HCT116 (cell line): ENCODE results near the gene PIK3C3. TPM values are rescaled to one million over a fixed set of nuclear protein-coding genes. Genes with fewer than 3 reads are reported as not detected.

Source experiments
- ATAC-seq: fragments of 200-7000 bp; cut with Tn5 transposase; 2 replicates; pipeline ENCODE4 v1.9.1; 2020; ENCODE audit warnings: mild to moderate bottlenecking, moderate library complexity
- BruUV-seq: library from RNA; stranded (reverse); fragments of 400-500 nt; replicated peaks from 2 replicates; lab custom pipeline; 2021; lab: Mats Ljungman, UMichigan
- CTCF ChIA-PET: fragments of 300-600 bp; sonication (Branson Sonifier 250); formaldehyde crosslinking; loops from one replicate; lab custom pipeline; 2021; ENCODE audit warnings: antibody characterized with exemption; lab: Charles Lee
- POLR2A ChIA-PET: fragments of 300-600, 350-600 bp; sonication (Branson Sonifier 250); formaldehyde crosslinking; loops from one replicate; lab custom pipeline; 2021; ENCODE audit warnings: antibody characterized with exemption; lab: Charles Lee
- RAD21 ChIA-PET, 2 experiments: fragments of 300-600 bp; sonication (Branson Sonifier 250); formaldehyde crosslinking; loops; one replicate each; lab custom pipeline; 2023; ENCODE audit warnings: low total read pairs in 2 of 2; ENCODE audit not compliant: uncharacterized antibody in 2 of 2, unreplicated experiment in 2 of 2, low non-redundant PET in 1 of 2; lab: Charles Lee
- DNase-seq: peaks from one replicate; pipeline ENCODE4 v3.0.0-alpha.2; 2010; ENCODE audit warnings: low read depth, low spot score
- H2AFZ ChIP-seq: fragments of 200-600 bp; shearing (Covaris generic), sonication (generic); 2 replicates; pipeline ENCODE4 v1.6.1; 2017; ENCODE audit warnings: low read depth, mixed run types, mixed read lengths, antibody characterized with exemption, low read length; ENCODE audit not compliant: poor library complexity, severe bottlenecking
- H3K27ac ChIP-seq: 2 replicates; pipeline ENCODE4 v1.5.1; 2012; ENCODE audit warnings: low read depth, low read length
- H3K27me3 ChIP-seq: fragments of 200-600 bp; sonication (generic); 2 replicates; pipeline ENCODE4 v1.6.1; 2016; ENCODE audit warnings: mixed run types, low read length, mixed read lengths; ENCODE audit not compliant: insufficient read depth
- H3K36me3 ChIP-seq, 2 experiments: fragments of 200-500 bp in 1 of 2; fragments of 200-600 bp in 1 of 2; sonication (Bioruptor generic) in 1 of 2; sonication (generic) in 1 of 2; 2 replicates each; pipeline versions ENCODE4 v1.5.1 to v1.6.1; 2014 to 2016; ENCODE audit warnings: low read length in 2 of 2, inconsistent platforms in 1 of 2, mixed read lengths in 1 of 2, mixed run types in 1 of 2; ENCODE audit not compliant: insufficient read depth in 2 of 2, control insufficient read depth in 1 of 2
- H3K4me1 ChIP-seq, 2 experiments: fragments of 200-600 bp in 1 of 2; sonication (generic) in 1 of 2; 2 replicates each; pipeline versions ENCODE4 v1.5.1 to v1.6.1; 2012 to 2017; ENCODE audit warnings: low read length in 2 of 2, inconsistent platforms in 1 of 2, mild to moderate bottlenecking in 1 of 2, mixed read lengths in 1 of 2, mixed run types in 1 of 2, moderate library complexity in 1 of 2; ENCODE audit not compliant: insufficient read depth in 2 of 2, control insufficient read depth in 1 of 2
- H3K4me2 ChIP-seq: fragments of 200-600 bp; sonication (generic); 2 replicates; pipeline ENCODE4 v1.6.1; 2017; ENCODE audit warnings: mixed run types, low read length, mixed read lengths
- H3K4me3 ChIP-seq, 2 experiments: fragments of 200-600 bp in 1 of 2; sonication (generic) in 1 of 2; replicated peaks in 1 of 2; 2 replicates each; pipeline ENCODE4 v1.5.1; 2011 to 2016; ENCODE audit warnings: low read length in 2 of 2, control low read depth in 1 of 2, low read depth in 1 of 2, mild to moderate bottlenecking in 1 of 2, mixed read lengths in 1 of 2, mixed run types in 1 of 2
- H3K79me2 ChIP-seq: fragments of 200-600 bp; sonication (generic); 2 replicates; pipeline ENCODE4 v1.6.1; 2017; ENCODE audit warnings: mild to moderate bottlenecking, mixed run types, low read length, moderate library complexity, mixed read lengths; ENCODE audit not compliant: insufficient read depth
- H3K9ac ChIP-seq: fragments of 200-600 bp; sonication (generic); 2 replicates; pipeline ENCODE4 v1.6.1; 2016; ENCODE audit warnings: low read length, mixed read lengths
- H3K9me2 ChIP-seq: fragments of 200-600 bp; sonication (generic), shearing (Covaris generic); 2 replicates; pipeline ENCODE4 v1.6.1; 2017; ENCODE audit warnings: mixed run types, mild to moderate bottlenecking, moderate library complexity; ENCODE audit not compliant: insufficient read depth
- H3K9me3 ChIP-seq, 2 experiments: fragments of 200-500 bp in 1 of 2; fragments of 200-600 bp in 1 of 2; sonication (Bioruptor generic) in 1 of 2; sonication (generic) in 1 of 2; 2 replicates each; pipeline ENCODE4 v1.6.1; 2014 to 2017; ENCODE audit warnings: low read length in 2 of 2, mixed read lengths in 2 of 2, inconsistent platforms in 1 of 2, low read depth in 1 of 2, mild to moderate bottlenecking in 1 of 2, mixed run types in 1 of 2, moderate library complexity in 1 of 2; ENCODE audit not compliant: control insufficient read depth in 1 of 2, insufficient read depth in 1 of 2
- H4K20me1 ChIP-seq: fragments of 200-600 bp; sonication (generic), shearing (Covaris generic); 2 replicates; pipeline ENCODE4 v1.6.1; 2017; ENCODE audit warnings: mixed run types, mild to moderate bottlenecking, moderate library complexity; ENCODE audit not compliant: insufficient read depth
- CEBPB ChIP-seq: IDR thresholded peaks from 2 replicates; pipeline ENCODE4 v1.6.1; 2012; ENCODE audit warnings: low read depth
- EGR1 ChIP-seq: IDR thresholded peaks from 2 replicates; pipeline ENCODE4 v1.6.1; 2012; ENCODE audit warnings: low read depth
- ELF1 ChIP-seq: IDR thresholded peaks from 2 replicates; pipeline ENCODE4 v1.6.1; 2012; ENCODE audit warnings: low read depth, borderline replicate concordance
- FOSL1 ChIP-seq: IDR thresholded peaks from 2 replicates; pipeline ENCODE4 v1.6.1; 2012; ENCODE audit warnings: low read depth
- POLR2A ChIP-seq: IDR thresholded peaks from 2 replicates; pipeline ENCODE4 v1.7.0; 2011; ENCODE audit warnings: borderline replicate concordance; ENCODE audit not compliant: insufficient read depth, insufficient read length; ENCODE audit errors: extremely low read depth
- POLR2AphosphoS5 ChIP-seq: IDR thresholded peaks from 2 replicates; pipeline ENCODE4 v1.6.1; 2011; ENCODE audit warnings: mild to moderate bottlenecking, low read depth, low read length, moderate library complexity
- RAD21 ChIP-seq: IDR thresholded peaks from 2 replicates; pipeline ENCODE4 v1.6.1; 2012; ENCODE audit warnings: low read depth, mild to moderate bottlenecking
- SIN3A ChIP-seq: IDR thresholded peaks from 2 replicates; pipeline ENCODE4 v1.6.1; 2012; ENCODE audit warnings: low read depth
- TCF7L2 ChIP-seq: IDR thresholded peaks from 2 replicates; pipeline ENCODE4 v1.7.0; 2011; ENCODE audit warnings: borderline replicate concordance, inconsistent platforms; ENCODE audit not compliant: insufficient read depth, insufficient read length; ENCODE audit errors: extremely low read depth
- ZFX ChIP-seq: fragments of 450-650 bp; IDR thresholded peaks from 2 replicates; pipeline ENCODE4 v1.6.1; 2017
- ZNF274 ChIP-seq: fragments of 200-500 bp; sonication (Bioruptor generic); IDR thresholded peaks from 2 replicates; pipeline ENCODE4 v1.6.1; 2014; ENCODE audit warnings: mild to moderate bottlenecking, low read depth, low read length, inconsistent platforms
- intact Hi-C: fragments of 100-400 bp; cut with micrococcal nuclease; formaldehyde crosslinking; loops from 2 replicates; pipeline ENCODE4 v1.10.0; 2022
- total RNA-seq: library from RNA; stranded (reverse); gene quantifications from one replicate; pipeline ENCODE4 v1.2.1, GENCODE V29; 2021; ENCODE audit not compliant: unreplicated experiment
- TF ChIP-seq, protein P1 (sequence below): IDR thresholded peaks from 2 replicates; pipeline ENCODE4 v1.6.1; 2012; ENCODE audit warnings: low read depth
- TF ChIP-seq, protein P2 (sequence below): IDR thresholded peaks from 2 replicates; pipeline ENCODE4 v1.6.1; 2012
- TF ChIP-seq, protein P3 (sequence below), 3 experiments: fragments of 200-600 bp in 1 of 3; sonication (generic) in 1 of 3; IDR thresholded peaks in 2 of 3; conservative IDR thresholded peaks in 1 of 3; 2 replicates each; pipeline ENCODE4 v1.5.1; 2012 to 2017; ENCODE audit warnings: low read depth in 2 of 3, low read length in 2 of 3, antibody characterized with exemption in 1 of 3, borderline replicate concordance in 1 of 3, control low read depth in 1 of 3, mild to moderate bottlenecking in 1 of 3, mixed read lengths in 1 of 3, mixed run types in 1 of 3, moderate library complexity in 1 of 3; ENCODE audit not compliant: insufficient read depth in 1 of 3
- TF ChIP-seq, protein P4 (sequence below): IDR thresholded peaks from 2 replicates; pipeline ENCODE4 v1.6.1; 2011; ENCODE audit warnings: mild to moderate bottlenecking, low read length, moderate library complexity; ENCODE audit not compliant: insufficient replicate concordance; ENCODE audit errors: extremely low read depth

PIK3C3 gene
- total RNA-seq, 1 experiment from 2014 or later, result 40.4 TPM

DNA sequence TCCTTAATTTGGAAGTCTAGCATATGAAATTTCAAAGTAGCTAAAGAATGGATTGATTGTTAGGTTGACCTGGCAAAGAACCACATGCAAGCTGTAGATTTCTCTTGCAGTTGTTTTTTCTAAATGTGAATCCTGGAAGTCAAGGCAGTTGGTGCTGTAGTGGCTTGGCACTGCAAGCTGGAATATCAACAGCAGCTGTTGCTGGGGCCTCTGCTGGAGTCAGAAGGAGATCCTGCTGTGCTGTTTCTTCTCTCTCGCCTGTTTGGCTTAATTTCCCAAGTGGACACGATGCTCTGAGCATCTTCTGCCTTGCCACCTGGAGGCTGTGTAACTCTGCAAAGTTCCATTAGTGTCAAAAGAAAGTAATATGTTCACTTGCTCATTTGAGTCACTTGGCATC lies 12.6 kb downstream of the PIK3C3 start:
- Histone ChIP-seq H3K79me2 (peaks cover 17% of the 10 kb centered on the region), H3K9me2 (no peaks in the 10 kb centered on the region), H4K20me1 (no peaks in the 10 kb centered on the region), H3K4me3 (no peak overlapping the region), H3K9ac (no peak overlapping the region), H3K27me3 (no peaks in the 10 kb centered on the region), H3K4me2 (no peak overlapping the region), H3K4me1 (no peaks in the 10 kb centered on the region), H3K27ac (no peak overlapping the region), H3K9me3 (no peaks in the 10 kb centered on the region), H3K36me3 (peaks cover 8 to 9% of the 10 kb centered on the region in 2 experiments; a peak in 3 of 4 replicates), H2AFZ (no peak overlapping the region)
- ChIA-PET CTCF (interaction anchor here (1.8 kb wide), 1 partner anchor 60 kb away, joined by 4 read pairs; no protein-coding TSS in a partner anchor), RAD21 (no interaction called here), POLR2A (no interaction called here)
- DNase-seq, result no peak
- intact Hi-C loops, result no loop called here
- ATAC-seq, result no peak
- no peak for TF ChIP-seq RAD21
- TF ChIP-seq, protein P1, sequence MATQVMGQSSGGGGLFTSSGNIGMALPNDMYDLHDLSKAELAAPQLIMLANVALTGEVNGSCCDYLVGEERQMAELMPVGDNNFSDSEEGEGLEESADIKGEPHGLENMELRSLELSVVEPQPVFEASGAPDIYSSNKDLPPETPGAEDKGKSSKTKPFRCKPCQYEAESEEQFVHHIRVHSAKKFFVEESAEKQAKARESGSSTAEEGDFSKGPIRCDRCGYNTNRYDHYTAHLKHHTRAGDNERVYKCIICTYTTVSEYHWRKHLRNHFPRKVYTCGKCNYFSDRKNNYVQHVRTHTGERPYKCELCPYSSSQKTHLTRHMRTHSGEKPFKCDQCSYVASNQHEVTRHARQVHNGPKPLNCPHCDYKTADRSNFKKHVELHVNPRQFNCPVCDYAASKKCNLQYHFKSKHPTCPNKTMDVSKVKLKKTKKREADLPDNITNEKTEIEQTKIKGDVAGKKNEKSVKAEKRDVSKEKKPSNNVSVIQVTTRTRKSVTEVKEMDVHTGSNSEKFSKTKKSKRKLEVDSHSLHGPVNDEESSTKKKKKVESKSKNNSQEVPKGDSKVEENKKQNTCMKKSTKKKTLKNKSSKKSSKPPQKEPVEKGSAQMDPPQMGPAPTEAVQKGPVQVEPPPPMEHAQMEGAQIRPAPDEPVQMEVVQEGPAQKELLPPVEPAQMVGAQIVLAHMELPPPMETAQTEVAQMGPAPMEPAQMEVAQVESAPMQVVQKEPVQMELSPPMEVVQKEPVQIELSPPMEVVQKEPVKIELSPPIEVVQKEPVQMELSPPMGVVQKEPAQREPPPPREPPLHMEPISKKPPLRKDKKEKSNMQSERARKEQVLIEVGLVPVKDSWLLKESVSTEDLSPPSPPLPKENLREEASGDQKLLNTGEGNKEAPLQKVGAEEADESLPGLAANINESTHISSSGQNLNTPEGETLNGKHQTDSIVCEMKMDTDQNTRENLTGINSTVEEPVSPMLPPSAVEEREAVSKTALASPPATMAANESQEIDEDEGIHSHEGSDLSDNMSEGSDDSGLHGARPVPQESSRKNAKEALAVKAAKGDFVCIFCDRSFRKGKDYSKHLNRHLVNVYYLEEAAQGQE, result no peak
- no peak for TF ChIP-seq CEBPB
- no peak for TF ChIP-seq TCF7L2
- TF ChIP-seq, protein P2, sequence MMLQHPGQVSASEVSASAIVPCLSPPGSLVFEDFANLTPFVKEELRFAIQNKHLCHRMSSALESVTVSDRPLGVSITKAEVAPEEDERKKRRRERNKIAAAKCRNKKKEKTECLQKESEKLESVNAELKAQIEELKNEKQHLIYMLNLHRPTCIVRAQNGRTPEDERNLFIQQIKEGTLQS, result no peak
- no peak for TF ChIP-seq ZNF274
- no peak for TF ChIP-seq POLR2A
- TF ChIP-seq FOSL1, result no peak
- TF ChIP-seq, protein P3, sequence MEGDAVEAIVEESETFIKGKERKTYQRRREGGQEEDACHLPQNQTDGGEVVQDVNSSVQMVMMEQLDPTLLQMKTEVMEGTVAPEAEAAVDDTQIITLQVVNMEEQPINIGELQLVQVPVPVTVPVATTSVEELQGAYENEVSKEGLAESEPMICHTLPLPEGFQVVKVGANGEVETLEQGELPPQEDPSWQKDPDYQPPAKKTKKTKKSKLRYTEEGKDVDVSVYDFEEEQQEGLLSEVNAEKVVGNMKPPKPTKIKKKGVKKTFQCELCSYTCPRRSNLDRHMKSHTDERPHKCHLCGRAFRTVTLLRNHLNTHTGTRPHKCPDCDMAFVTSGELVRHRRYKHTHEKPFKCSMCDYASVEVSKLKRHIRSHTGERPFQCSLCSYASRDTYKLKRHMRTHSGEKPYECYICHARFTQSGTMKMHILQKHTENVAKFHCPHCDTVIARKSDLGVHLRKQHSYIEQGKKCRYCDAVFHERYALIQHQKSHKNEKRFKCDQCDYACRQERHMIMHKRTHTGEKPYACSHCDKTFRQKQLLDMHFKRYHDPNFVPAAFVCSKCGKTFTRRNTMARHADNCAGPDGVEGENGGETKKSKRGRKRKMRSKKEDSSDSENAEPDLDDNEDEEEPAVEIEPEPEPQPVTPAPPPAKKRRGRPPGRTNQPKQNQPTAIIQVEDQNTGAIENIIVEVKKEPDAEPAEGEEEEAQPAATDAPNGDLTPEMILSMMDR (IDR thresholded peaks at IDR 0.05 in 2 of 3, conservative IDR thresholded peaks at IDR 0.05 in 1 of 3; ENCODE audit: borderline replicate concordance in 1 of 3, insufficient read depth in 1 of 3, low read depth in 2 of 3, low read length in 2 of 3), result no peak
- TF ChIP-seq, protein P4, sequence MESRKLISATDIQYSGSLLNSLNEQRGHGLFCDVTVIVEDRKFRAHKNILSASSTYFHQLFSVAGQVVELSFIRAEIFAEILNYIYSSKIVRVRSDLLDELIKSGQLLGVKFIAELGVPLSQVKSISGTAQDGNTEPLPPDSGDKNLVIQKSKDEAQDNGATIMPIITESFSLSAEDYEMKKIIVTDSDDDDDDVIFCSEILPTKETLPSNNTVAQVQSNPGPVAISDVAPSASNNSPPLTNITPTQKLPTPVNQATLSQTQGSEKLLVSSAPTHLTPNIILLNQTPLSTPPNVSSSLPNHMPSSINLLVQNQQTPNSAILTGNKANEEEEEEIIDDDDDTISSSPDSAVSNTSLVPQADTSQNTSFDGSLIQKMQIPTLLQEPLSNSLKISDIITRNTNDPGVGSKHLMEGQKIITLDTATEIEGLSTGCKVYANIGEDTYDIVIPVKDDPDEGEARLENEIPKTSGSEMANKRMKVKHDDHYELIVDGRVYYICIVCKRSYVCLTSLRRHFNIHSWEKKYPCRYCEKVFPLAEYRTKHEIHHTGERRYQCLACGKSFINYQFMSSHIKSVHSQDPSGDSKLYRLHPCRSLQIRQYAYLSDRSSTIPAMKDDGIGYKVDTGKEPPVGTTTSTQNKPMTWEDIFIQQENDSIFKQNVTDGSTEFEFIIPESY, result no peak
- no peak for TF ChIP-seq POLR2AphosphoS5
- no peak for TF ChIP-seq EGR1
- no peak for TF ChIP-seq SIN3A
- TF ChIP-seq ZFX, result no peak
- no peak for TF ChIP-seq ELF1
- no TSS peak for BruUV-seq
